GM12891 (cell line): ENCODE data around the gene IFIT3.
"Not testable (repeated sequence)": the region's sequence is repeated elsewhere in the genome, so short reads cannot be mapped to it uniquely, and the experiment has no call there.

ENCODE experiments used
- POLR2A ChIP-seq: IDR thresholded peaks from 2 replicates; pipeline ENCODE4 v1.6.1; 2011; ENCODE audit warnings: low read depth, low read length, control low read depth
- POLR2AphosphoS5 ChIP-seq: IDR thresholded peaks from 2 replicates; pipeline ENCODE4 v1.6.1; 2011; ENCODE audit warnings: low read depth, low read length, control low read depth
- SPI1 ChIP-seq: IDR thresholded peaks from 2 replicates; pipeline ENCODE4 v1.6.1; 2011; ENCODE audit warnings: low read depth, low read length, control low read depth
- TAF1 ChIP-seq: IDR thresholded peaks from 2 replicates; pipeline ENCODE4 v1.6.1; 2011; ENCODE audit warnings: low read depth, low read length, control low read depth

- TF ChIP-seq POLR2A, POLR2AphosphoS5, SPI1, TAF1: not testable (repeated sequence)
These were observed 9.8 kb upstream of the IFIT3 start for GRCh38 chr10:89318047-89318446.
